Stimulated activated naive CD4-positive, alpha-beta T cell (primary cell): Measurements from ENCODE around the gene IGHMBP2.
"Not testable (repeated sequence)": the region's sequence is repeated elsewhere in the genome, so short reads cannot be mapped to it uniquely, and the experiment has no call there.

ENCODE experiments used
- DNase-seq, 6 experiments: peaks; one replicate each; lab custom pipeline; 2025; lab: John Stamatoyannopoulos, UW

IGHMBP2 gene

GRCh38 chr11:68903288-68904247, at the start of gene IGHMBP2, which contains the start of gene MRPL21:
Gene IGHMBP2, plus strand, starts transcription at chr11:68903891. Its CDS starts 62 bp downstream, at chr11:68903953.
Gene MRPL21, minus strand, starts transcription at chr11:68903832. Its CDS starts 22 bp downstream, at chr11:68903810.
- peak; percentile 60 to 87 (median 74) for DNase-seq

GRCh38 chr11:68854273-68854958, 49.3 kb upstream of the IGHMBP2 start:
- no peak for DNase-seq

- peak in 2 of 6 experiments; percentile 6 to 29 for DNase-seq
These were observed 48.3 kb upstream of the IGHMBP2 start for GRCh38 chr11:68855205-68855981.

GRCh38 chr11:68856425-68857030, 47.2 kb upstream of the IGHMBP2 start:
- not testable (repeated sequence) for DNase-seq

GRCh38 chr11:68857037-68857586, 46.6 kb upstream of the IGHMBP2 start:
- no peak for DNase-seq

GRCh38 chr11:68859123-68859522, 44.6 kb upstream of the IGHMBP2 start:
- no peak for DNase-seq

- no peak for DNase-seq
These were observed 41.3 kb upstream of the IGHMBP2 start for GRCh38 chr11:68862421-68862820.

- DNase-seq, result no peak
These were observed 40.0 kb upstream of the IGHMBP2 start for GRCh38 chr11:68863553-68864265.

- DNase-seq, result no peak
These were observed 38.5 kb upstream of the IGHMBP2 start for GRCh38 chr11:68865241-68865640.

- no peak for DNase-seq
These were observed 36.6 kb upstream of the IGHMBP2 start for GRCh38 chr11:68867066-68867465.

- DNase-seq, result no peak
These were observed 35.4 kb upstream of the IGHMBP2 start for GRCh38 chr11:68868221-68868835.

- DNase-seq, result no peak
These were observed 33.2 kb upstream of the IGHMBP2 start for GRCh38 chr11:68870470-68870869.

GRCh38 chr11:68872216-68873003, 31.3 kb upstream of the IGHMBP2 start:
- no peak for DNase-seq

GRCh38 chr11:68878022-68878421, 25.7 kb upstream of the IGHMBP2 start:
- DNase-seq, result no peak

- DNase-seq, result no peak
These were observed 22.8 kb upstream of the IGHMBP2 start for GRCh38 chr11:68880851-68881250.

- DNase-seq, result no peak
These were observed 22.4 kb upstream of the IGHMBP2 start for GRCh38 chr11:68881320-68881719.

GRCh38 chr11:68882391-68882790, 21.3 kb upstream of the IGHMBP2 start:
- DNase-seq, result no peak

GRCh38 chr11:68884827-68885226, 18.9 kb upstream of the IGHMBP2 start:
- not testable (repeated sequence) for DNase-seq

- no peak for DNase-seq
These were observed 13.7 kb upstream of the IGHMBP2 start for GRCh38 chr11:68889948-68890446.
